Left forelimb (tissue), 1 donor: ENCODE data around the gene TAMALIN.
A peak's percentile ranks its signal among the peaks of the same experiment; 100 is the strongest.

ENCODE experiments used
- DNase-seq: peaks from one replicate; pipeline ENCODE4 v3.0.0-alpha.2; 2018; ENCODE audit warnings: low spot score

The TAMALIN gene

DNA sequence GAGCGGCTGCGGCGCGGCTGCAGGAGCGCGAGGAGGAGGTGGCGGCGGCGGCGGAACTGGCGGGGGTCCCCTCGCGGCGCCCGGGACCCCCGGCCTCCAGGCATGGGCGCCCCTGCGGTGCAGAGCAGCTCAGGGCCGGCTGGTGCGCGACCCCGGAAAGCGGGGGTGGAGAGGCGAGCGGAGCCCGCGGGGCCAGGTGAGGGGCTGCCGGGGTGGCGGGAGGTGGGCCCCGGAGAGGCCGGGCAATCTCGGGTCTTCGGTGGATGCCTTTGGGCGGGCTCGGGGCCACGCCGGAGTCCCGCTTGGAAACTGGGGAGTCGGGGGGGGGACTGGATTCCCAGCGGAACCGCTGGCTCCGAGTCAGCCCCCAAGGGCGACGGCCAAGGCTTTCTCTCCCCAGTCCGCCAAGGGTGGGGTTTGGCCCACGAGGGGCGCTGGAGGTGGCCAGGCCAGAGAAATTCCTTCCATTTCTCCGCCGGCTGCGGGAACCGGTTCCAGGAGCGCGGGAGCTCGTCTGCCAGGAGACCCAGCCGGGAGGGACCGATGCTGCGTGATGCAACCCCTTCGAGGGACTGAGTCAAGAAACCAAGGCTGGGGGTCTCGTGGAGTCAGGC lies 30.6 kb downstream of the TAMALIN start:
- DNase-seq = no peak

- no peak for DNase-seq
These were observed 31.7 kb downstream of the TAMALIN start for GRCh38 chr12:52038447-52038846.

GRCh38 chr12:52041035-52041434 lies 34.3 kb downstream of the TAMALIN start:
- no peak for DNase-seq

- DNase-seq = no peak
These were observed 35.0 kb downstream of the TAMALIN start for GRCh38 chr12:52041695-52042123.

- no peak for DNase-seq
These were observed 36.1 kb downstream of the TAMALIN start for GRCh38 chr12:52042706-52043385.

- DNase-seq = peak; percentile 54
These were observed 36.9 kb downstream of the TAMALIN start for GRCh38 chr12:52043386-52044212.

DNA sequence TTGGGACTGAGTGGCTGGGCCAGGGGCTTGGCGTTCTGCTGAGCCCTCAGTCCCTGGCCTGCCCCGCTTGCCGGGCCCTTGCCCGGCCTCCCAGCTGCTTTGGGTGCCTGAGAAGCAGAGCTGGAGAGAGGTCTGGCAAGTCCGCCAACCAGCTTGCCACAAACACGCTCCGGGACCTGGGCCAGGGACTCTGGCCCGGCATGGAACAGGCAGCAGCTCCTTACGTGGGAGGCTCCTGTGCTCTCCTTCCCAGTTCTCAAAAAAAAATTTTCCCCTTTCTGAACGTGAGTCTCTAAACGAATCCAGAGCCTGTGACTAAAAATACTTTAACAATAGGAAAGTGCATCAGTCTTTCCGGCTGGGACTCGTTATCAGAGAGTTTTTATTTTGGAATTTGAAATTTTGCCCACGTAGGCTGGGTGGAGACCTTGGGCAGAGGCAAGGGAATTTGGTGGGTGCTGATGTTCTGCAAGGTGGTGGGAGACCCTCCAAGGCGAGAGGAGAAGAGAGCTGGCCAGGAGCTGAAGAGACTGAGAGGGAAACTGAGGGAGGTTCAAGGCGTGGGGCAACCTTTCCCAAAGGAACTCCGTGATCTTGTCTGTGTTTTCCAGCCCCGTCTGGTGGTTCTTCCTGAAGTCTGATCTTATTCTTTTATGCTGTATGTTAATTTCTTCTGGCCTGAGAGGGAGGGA lies 37.7 kb downstream of the TAMALIN start:
- peak; percentile 78 for DNase-seq

DNA sequence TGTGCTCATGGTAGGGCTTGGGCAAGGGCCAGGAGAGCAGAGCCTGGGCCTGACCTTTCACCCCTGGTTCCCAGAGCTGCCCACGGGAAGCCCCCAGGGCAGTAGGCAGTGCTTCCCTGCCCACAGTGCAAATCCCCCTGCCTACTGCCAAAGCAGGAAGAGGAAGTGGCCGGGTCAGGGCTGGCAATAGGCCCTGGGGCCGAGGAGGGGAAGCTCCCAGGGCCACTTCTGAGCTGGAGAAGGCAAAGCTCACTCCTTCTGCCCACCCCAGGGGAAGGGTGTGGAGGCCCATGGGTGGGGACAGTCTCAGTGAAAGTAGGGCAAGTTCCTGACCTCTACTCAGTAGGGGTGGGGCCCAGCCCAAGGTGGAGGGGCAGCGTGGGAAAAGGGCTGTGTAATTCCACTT lies 39.1 kb downstream of the TAMALIN start:
- DNase-seq = peak; percentile 63

DNA sequence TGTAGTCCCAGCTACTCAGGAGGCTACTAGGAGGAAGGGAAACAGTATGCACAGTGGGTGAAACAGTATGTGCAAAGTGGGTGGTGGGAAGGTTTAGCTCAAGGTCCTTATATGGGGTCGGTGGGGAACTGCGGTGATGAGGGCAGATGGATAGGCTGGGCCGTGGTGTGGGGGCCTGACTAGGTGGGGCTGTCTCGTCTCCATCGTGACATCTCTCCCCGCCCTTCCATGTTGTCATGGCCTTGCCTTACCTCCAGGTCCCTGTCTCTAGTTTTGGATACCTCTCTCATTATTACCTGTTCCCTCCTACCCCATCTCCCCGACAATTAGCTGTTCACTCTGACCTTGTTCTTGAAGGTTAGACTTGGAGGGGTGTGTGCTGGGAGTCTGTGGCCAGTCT lies 40.1 kb downstream of the TAMALIN start:
- DNase-seq = no peak

DNA sequence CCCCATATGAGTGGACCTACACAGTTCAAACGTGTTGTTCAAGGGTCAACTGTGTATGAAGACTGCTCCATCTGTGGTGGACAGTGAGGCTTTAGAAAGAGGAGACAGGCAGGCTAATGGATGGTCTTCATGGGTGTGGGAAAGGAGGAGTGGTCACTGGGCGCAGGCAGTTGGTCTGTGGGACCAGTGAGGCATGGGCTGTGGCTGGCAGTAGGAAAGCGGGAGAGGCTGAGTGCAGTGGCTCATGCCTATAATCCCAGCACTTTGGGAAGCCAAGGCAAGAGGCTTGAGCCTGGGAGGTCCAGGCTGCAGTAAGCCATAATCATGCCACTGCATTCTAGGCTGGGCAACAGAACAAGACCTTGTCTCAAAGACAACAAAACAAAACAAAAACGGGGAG lies 42.5 kb downstream of the TAMALIN start:
- no peak for DNase-seq

DNA sequence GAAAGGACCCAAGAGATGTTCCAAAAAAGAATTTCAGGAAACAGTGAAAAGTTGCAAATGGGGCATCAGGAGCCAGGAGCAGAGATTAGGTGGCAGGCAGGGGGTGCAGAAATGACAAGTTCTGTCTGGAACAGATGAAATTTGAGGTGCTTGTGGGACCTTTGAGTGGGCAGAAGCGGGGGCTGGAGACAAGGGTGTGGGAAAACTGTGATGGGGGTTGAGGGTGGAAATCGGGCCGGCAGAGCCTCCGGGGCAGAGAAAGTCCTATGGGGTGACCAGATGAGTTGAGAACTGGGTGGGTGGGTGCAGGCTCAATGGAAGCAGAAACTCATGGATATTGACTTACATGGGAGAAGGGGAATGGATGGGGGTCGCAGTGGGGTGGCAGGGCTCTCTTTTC lies 42.9 kb downstream of the TAMALIN start:
- no peak for DNase-seq

DNA sequence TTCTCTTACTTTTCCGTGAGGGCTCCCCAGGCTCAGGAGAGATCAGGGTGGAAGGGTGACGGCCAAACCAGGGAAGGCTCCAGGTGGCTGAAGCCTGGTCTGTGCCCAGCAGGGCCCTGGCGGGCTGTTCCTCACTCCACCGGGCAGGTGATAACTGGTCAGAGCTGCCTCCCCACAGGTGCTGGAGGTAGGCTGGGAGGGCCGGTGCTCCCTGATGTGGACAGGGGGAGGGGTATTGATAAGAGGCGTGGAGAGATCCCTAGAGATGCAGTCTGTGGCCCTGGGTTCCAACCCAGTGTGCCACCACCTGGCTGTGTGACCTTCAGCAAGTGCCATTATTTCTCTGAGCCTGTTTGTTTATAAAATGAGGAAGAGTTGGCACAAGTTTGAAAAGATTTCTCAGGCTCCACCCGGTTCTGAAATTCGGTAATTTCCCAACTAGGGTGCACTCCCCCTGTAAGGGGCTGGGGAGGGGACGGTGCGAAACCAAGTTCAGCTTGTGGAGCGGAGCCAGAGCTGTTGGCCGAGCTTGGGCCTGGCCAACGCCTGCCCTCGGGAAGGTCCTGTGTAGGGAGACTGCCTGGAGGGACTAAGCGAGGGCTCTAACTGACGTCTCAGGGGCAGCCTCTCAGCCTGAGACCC lies 43.5 kb downstream of the TAMALIN start:
- DNase-seq = peak; percentile 66

- peak; percentile 97 for DNase-seq
These were observed 44.2 kb downstream of the TAMALIN start, which contains the start of gene NR4A1 for GRCh38 chr12:52050758-52051541. Gene NR4A1 (plus strand): TSS chr12:52051442. CDS start chr12:52054329, 2,887 bp downstream.

DNA sequence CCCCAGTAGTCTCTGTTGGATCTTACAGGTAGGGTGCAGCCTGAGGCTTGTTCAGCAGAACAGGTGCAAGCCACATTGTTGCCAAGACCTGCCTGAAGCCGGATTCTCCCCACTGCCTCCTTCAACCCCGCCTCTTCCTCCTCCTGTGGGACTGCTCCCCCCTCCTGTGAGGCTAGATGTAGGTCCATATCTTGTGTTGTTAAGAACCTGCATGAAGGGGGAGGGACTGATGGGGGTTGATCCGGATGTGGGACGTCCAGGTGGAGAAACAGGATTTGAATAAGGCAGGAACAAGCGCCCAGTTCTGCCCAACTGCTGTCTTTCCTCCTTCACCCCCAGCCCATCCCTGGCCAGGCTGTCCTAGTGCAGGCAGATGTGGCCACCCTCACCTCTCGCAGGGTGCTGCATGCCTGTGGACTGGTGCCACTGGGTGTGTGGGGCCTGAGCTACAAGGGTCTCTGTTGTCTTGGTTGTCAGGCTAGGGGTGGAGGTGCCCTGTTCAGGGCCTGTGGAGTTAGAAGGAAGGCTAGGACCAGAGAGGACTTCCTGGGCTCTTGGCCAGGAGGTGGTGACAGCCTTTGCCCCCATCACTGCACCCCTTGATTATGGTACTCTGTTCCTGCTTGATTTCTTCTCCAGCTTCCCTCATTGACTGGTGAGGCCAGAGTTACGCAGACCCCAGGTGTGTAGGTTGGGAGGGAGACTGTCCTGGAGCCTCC lies 45.9 kb downstream of the TAMALIN start:
- DNase-seq = peak; percentile 63

GRCh38 chr12:52053536-52054209 lies 46.9 kb downstream of the TAMALIN start:
- no peak for DNase-seq

DNA sequence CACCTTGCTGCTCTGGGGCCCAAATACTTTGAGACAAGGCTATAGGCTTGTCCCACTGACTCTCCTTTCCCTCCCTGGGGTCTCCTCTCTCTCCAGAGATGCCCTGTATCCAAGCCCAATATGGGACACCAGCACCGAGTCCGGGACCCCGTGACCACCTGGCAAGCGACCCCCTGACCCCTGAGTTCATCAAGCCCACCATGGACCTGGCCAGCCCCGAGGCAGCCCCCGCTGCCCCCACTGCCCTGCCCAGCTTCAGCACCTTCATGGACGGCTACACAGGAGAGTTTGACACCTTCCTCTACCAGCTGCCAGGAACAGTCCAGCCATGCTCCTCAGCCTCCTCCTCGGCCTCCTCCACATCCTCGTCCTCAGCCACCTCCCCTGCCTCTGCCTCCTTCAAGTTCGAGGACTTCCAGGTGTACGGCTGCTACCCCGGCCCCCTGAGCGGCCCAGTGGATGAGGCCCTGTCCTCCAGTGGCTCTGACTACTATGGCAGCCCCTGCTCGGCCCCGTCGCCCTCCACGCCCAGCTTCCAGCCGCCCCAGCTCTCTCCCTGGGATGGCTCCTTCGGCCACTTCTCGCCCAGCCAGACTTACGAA lies 47.6 kb downstream of the TAMALIN start:
- peak; percentile 63 for DNase-seq

GRCh38 chr12:52054833-52055730 lies 48.3 kb downstream of the TAMALIN start:
- peak; percentile 67 for DNase-seq
